Retinal pigment epithelial cell (primary cell): ENCODE results near the gene PDE4B.
"Not testable (repeated sequence)": the region's sequence is repeated elsewhere in the genome, so short reads cannot be mapped to it uniquely, and the experiment has no call there.

Source experiments
- DNase-seq: peaks from one replicate; pipeline ENCODE4 v3.0.0-alpha.2; 2010; ENCODE audit warnings: low read depth
- H3K4me3 ChIP-seq: 2 replicates; pipeline ENCODE4 v1.5.1; 2011; ENCODE audit warnings: mild to moderate bottlenecking, low read length, control low read depth, moderate library complexity
- TF ChIP-seq, protein P1 (sequence below): conservative IDR thresholded peaks from 2 replicates; pipeline ENCODE4 v1.5.1; 2011; ENCODE audit warnings: low read depth, low read length, control low read depth, inconsistent platforms

PDE4B gene

GRCh38 chr1:65872301-65872700, 79.6 kb downstream of the PDE4B start:
- TF ChIP-seq, protein P1, sequence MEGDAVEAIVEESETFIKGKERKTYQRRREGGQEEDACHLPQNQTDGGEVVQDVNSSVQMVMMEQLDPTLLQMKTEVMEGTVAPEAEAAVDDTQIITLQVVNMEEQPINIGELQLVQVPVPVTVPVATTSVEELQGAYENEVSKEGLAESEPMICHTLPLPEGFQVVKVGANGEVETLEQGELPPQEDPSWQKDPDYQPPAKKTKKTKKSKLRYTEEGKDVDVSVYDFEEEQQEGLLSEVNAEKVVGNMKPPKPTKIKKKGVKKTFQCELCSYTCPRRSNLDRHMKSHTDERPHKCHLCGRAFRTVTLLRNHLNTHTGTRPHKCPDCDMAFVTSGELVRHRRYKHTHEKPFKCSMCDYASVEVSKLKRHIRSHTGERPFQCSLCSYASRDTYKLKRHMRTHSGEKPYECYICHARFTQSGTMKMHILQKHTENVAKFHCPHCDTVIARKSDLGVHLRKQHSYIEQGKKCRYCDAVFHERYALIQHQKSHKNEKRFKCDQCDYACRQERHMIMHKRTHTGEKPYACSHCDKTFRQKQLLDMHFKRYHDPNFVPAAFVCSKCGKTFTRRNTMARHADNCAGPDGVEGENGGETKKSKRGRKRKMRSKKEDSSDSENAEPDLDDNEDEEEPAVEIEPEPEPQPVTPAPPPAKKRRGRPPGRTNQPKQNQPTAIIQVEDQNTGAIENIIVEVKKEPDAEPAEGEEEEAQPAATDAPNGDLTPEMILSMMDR: no peak

GRCh38 chr1:65878342-65878741, 85.6 kb downstream of the PDE4B start:
- H3K4me3 ChIP-seq, DNase-seq: not testable (repeated sequence)

More at GRCh38 chr1:65872301-65872700, 79.6 kb downstream of the PDE4B start:
- no peak overlapping the region for H3K4me3 ChIP-seq
- no peak for DNase-seq

DNA sequence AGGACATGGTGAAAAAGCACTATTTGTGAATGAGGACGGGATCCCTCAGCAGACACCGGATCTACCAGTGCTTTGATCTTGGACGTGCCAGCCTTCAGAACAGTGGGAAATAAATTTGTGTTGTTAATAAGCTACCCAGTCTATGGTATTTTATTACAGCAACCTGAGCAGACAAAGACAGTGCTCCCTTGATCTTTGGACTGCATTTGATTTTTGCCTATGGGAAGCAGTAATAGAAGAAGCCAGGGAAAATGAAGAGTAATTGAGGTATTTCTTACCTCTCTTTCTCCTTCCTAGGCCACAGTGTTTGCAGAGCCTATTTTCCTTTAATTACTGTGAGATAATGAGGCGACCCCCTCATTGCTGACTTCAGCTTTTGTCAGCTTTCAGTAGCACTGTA, 87.9 kb downstream of the PDE4B start:
- no peak for DNase-seq
- no peak overlapping the region for H3K4me3 ChIP-seq
- TF ChIP-seq, protein P1: no peak

- TF ChIP-seq, protein P1: no peak
- no peak for DNase-seq
- no peak overlapping the region for H3K4me3 ChIP-seq
Measured at GRCh38 chr1:65881067-65881594, 88.4 kb downstream of the PDE4B start.

DNA sequence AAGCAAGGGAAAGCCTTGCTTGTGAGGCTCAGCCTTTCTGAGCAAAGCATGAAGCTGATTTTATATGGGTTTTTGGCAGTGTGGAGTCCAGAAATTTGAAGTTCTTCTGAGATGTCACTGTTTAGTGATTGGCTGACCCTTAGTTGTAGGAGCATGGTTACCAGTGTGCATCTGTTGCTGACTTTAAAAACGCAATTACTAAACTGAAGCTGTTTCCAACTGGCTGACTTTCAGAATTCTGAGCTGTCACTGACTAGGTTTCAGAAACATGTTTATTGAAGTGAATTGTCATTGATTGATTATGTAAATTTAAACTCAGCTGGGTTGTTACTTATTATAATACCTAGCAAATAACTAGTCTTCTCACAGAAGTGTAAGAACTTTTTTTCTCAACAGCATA, 89.4 kb downstream of the PDE4B start:
- no peak overlapping the region for H3K4me3 ChIP-seq
- TF ChIP-seq, protein P1: no peak
- DNase-seq: no peak

DNA sequence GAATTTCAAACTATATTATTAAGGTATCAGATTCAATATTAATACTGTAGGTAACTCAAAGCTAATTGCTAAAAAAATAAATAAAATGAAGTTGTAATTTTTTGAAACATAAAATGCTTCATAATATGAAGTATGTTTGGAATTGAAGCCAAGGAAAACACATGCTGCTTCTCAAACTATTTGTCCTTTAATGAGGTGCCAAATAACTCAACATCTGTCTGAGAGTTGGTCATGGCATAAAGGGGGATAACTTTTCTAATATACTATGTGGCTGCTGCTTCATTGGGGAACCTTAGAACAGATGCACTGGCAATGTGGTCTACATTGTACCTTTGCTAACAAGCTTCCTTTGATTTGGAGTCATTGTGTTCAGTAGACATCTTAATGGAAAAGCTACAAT, 96.7 kb downstream of the PDE4B start:
- DNase-seq: no peak
- TF ChIP-seq, protein P1: no peak
- no peak overlapping the region for H3K4me3 ChIP-seq

DNA sequence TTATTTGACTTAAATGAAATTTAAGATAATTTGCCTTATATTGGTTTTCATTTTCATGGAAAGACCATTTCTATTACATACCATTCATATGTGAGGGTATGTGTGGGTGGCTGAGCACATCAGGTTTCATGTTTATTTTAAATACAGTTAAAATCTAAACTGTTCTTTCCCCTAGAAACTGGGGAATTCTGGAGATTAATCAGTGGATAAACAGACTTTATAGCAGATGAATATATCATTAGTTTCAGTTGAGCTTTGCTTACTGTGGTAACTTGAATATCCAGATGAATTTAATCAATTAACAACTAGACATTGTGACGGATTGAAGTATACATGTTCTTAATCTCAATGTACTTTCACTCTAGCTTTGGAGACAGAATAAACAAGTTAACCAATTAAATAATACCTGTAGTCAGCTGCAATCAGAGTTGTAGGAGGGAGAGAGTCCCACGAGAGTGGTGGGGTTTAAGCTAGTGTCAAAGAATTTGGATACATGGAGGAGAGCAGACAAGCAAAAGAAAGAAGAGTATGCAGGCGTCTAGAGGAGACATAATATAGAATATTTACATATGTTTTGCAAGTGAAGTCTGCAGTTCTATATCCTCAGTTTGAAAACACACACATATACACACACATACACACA, 97.6 kb downstream of the PDE4B start:
- DNase-seq: no peak
- no peak overlapping the region for H3K4me3 ChIP-seq
- TF ChIP-seq, protein P1: no peak
